ENCODE results near the gene EIF4G1.
"Not testable (repeated sequence)": the region's sequence is repeated elsewhere in the genome, so short reads cannot be mapped to it uniquely, and the experiment has no call there.

- not testable (repeated sequence) for TF ChIP-seq CTCF (IDR thresholded peaks at IDR 0.05 in 4 of 5, conservative IDR thresholded peaks at IDR 0.05 in 1 of 5); POLR2A (IDR thresholded peaks at IDR 0.05)
These were observed 47.2 kb upstream of the EIF4G1 start for GRCh38 chr3:184267249-184267648.

Measured in gastrocnemius medialis (tissue), 4 donors.